T follicular helper cell (primary cell): ENCODE data around the gene DHRS4.
A peak's percentile ranks its signal among the peaks of the same experiment; 100 is the strongest.

ENCODE experiments used
- DNase-seq: peaks from one replicate; pipeline ENCODE4 v3.0.0-alpha.2; 2020; ENCODE audit warnings: low read depth
- total RNA-seq, 2 experiments: gene quantifications; one replicate each; lab custom pipeline; 2026; lab: John Stamatoyannopoulos, UW

DHRS4 gene
- total RNA-seq: 5.2 to 8.2 reads per million in 2 experiments

DNA sequence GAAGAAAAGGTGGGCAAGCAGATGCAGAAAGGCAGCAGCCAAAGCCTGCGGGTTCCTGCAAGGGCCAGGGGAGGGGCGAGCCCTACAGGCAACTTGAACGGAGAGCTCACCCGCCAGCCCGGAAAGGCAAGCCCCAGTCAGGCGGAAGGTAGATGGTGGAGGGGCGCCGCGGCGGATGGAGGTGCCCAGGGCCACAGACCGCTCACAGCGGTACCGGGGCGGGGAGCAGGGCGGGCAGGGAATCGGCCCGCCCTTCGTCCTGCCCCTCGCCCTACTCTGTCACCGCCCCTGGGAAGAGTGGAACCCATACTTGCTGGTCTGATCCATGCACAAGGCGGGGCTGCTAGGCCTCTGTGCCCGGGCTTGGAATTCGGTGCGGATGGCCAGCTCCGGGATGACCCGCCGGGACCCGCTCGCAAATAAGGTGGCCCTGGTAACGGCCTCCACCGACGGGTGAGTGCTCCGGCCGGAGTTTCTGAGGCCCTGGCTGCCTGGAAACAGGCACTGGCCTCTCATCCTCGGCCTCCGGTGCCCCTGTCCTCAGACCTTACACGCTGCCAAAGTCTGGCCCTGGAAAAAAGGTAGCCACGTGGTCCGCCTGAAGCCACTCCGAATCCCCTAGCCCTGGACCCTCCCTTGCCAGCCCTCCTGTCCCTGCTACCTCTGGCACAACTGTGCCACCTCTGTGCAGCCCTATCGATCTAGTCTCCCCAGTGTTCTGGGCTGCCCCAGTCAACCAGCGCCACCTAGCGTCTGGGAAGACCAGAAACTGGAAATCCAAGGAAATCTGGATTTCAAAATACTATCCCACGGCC lies at the start of gene DHRS4:
TSS of gene DHRS4 (plus strand) at position 307 of the 815 bp plus-strand sequence. CDS start at position 326, 19 bp downstream.
- DNase-seq: peak; percentile 67

GRCh38 chr14:23910101-23910875 lies 43.3 kb upstream of the DHRS4 start:
- DNase-seq: no peak

GRCh38 chr14:23910876-23911210 lies 42.7 kb upstream of the DHRS4 start:
- DNase-seq: no peak

- no peak for DNase-seq
These were observed 38.0 kb upstream of the DHRS4 start for GRCh38 chr14:23915559-23915958.

DNA sequence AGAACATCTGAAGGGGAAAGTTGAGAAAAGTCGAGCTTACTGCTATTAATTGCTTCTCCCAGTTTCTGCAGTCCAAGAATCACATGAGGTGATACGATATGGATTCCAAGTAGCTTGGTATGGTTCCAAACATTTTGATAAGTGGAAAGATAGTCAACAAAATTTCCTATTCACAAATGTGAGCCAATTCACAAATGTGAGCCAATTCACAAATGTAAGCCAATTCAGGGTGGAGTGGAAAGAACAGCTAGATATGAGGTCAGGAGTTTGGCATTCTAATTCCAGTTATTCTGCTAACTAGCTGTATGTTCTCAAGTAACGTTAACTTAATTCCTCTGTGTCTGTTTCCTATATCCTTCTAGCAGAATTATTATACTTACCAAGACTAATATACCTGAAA lies 37.6 kb upstream of the DHRS4 start:
- DNase-seq: no peak

DNA sequence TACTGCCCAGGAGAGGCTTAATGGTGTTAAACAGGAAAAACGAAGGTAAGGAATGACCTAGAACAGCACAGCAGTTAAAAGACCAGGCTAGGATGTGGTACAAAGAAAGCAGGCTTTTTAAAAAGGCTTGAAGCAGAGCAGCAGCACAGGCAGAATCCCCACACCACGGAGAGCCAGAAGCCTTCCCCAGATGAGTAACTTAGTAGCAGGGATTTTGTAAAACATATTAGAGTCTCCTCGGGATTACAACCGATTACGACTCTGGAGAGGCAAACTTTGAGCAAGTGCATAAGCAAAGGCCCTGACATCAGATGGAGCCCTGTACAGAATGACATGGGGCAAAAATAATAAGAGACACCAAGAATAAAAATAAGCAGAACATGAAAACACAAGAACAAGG lies 37.1 kb upstream of the DHRS4 start:
- DNase-seq: no peak

- no peak for DNase-seq
These were observed 31.0 kb upstream of the DHRS4 start for GRCh38 chr14:23922545-23922944.

DNA sequence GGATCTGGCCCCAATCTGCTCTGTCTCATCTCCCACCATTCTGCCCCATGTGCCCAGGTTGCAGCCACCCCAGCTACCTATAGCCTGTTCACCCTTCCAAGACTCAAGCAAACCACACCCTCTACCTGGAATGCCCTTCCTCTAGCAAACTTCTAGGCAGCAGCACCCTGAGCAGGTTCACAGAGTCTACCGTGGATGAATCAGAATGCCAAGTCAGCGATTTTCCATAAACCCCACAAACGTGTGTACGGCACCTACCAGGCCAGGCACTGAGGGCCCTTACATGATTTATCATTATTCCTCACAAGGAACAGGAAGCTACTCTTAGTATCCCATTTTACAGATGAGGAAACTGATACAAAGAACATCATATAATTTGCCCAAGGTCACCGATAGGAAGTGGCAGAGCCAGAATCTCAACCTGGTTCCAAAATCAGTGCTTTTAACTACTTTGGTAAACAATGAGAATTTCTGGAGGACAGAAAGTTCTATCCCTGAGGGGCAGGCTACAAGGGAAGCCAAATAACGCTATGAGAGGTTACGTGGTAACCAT lies 28.0 kb upstream of the DHRS4 start:
- no peak for DNase-seq

GRCh38 chr14:23926543-23926942 lies 27.0 kb upstream of the DHRS4 start:
- DNase-seq: no peak

GRCh38 chr14:23929136-23929535 lies 24.4 kb upstream of the DHRS4 start:
- no peak for DNase-seq

- peak; percentile 72 for DNase-seq
These were observed 23.7 kb upstream of the DHRS4 start for GRCh38 chr14:23929822-23930294.

DNA sequence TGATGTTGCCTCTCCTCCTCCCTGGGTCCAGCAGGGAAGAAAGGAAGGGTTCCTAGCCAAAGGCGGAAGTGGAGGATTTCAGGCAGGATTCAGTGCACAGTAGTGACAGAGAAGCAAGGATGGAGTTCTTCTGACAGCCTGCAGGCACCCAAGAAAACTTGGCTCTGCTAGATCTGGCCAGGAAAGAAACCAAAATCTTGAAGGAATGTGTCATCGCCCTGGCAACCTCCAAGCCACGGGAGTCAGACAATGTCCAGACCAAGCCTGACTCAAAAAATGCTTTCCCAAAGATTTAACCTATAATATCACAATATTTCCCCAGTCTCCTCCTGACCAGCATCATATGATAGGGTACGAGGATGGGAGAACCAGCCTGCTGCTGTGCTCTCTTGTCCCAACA lies 22.8 kb upstream of the DHRS4 start:
- no peak for DNase-seq

DNA sequence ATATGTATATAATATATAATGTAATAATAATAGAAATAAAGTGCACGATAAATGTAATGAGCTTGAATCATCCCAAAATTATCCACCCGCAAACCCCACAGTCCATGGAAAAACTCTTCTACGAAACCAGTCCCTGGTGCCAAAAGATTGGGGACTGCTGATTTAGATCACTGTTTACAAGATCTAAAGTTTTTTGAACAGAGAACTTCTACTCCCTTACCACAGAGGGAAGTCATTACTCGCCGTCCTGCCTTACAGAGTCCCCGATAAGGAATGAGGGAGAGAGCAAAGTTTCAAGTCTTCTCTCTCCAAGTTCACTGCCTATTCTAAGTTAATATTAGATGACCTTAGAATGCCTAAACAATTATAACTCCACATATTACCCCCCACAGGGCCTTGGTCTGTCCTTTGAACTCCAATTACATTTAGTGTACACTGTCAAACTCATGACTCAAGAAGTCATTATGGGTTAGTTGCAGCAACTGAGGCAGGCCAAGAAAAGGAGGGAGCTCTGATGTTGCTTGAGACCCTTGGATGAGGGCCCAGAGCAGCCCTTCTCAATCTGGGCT lies 21.8 kb upstream of the DHRS4 start:
- DNase-seq: no peak

DNA sequence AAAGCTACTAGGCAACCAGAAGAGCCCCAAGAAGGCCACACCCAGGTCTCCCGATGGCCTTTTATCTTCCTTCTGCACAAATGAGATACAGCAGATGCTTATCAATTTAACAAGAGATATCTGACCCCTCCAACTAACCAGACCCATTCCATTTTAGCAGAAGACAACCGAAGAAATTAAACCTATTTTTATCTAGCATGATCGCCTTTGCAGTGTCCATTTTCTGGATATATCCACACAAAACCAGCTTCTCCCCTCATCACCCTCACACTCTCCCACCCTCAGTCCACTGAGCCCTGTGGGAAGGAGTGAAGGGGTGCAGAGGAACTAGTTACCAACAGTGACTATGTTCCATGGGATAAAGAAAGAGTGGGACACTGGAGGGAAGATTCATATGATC lies 20.9 kb upstream of the DHRS4 start:
- no peak for DNase-seq

DNA sequence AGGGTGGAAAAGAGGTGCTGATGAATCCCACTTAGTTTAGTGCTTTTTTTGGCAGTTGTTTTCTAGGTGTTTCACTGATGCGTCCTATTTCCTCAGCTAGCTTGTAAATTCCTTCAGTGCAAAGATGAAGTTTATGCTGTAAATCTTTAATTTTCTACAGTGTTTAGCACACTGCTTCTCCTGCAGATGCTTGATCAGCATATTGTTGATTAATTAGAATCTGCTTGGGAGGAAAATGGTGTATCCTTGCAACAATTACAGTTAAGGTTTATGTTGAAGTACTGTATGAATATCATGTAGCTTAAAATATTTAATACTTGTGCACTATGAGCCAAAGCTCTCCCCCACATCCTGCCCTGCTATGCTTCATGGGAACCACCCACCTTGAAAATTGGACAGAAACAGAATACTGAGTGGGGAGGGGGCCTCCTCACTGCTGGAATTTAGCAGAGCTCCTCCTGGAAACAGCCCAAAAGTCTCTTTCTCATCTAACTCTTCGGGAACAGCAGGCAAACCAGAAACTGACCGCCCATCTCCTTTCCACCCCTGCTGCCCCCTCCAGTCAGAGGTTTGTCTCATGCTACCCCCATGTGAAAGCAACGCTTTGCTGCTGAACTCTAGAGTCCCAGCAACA lies 20.3 kb upstream of the DHRS4 start:
- no peak for DNase-seq

GRCh38 chr14:23933742-23934128 lies 19.8 kb upstream of the DHRS4 start:
- no peak for DNase-seq

GRCh38 chr14:23935158-23935557 lies 18.4 kb upstream of the DHRS4 start:
- DNase-seq: no peak

- no peak for DNase-seq
These were observed 17.3 kb upstream of the DHRS4 start for GRCh38 chr14:23936084-23936829.

DNA sequence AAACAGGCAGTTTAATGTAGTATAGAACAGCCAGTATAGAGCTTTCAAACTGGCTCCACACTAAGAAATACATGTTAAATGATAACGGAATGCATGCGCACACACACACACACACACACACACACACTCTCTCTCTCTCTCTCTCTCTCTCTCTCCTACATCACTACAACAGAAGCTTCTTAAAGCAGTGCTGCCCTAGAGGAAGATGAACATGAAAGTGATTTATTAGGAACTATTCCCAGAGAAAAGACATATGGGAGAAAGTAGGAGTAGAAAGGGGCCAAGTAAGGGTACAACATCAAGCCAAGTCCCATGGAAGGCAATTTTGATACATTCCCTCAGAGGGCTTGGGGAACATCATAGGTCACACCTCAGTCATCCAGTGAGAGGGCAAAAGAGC lies 16.4 kb upstream of the DHRS4 start:
- DNase-seq: no peak

DNA sequence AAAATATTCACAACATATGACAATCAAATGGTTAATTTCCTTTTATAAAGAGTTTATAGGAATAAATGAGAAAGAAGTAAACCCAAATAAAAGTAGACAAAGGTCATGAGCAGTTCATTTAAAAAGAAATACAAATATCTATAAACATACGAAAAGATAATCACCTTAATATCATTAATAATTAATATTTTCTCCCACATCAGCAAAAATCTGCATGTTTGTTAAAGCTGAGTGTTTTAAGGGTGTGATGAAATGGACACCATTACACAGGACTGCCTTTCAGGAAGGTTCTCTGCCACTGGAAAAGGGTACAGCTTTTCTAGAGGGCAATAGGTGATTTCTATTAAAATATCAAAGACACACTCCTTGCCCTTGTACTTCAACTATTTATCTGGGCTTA lies 14.7 kb upstream of the DHRS4 start:
- no peak for DNase-seq

- no peak for DNase-seq
These were observed 13.8 kb upstream of the DHRS4 start for GRCh38 chr14:23939607-23940326.
